Astrocyte (in vitro differentiated cells and primary cell): ENCODE data around the gene CLDN1. TPM values are rescaled to one million over a fixed set of nuclear protein-coding genes. Genes with fewer than 3 reads are reported as not detected.

Experiments used
- DNase-seq: peaks from one replicate; pipeline ENCODE4 v3.0.0-alpha.2; 2010; ENCODE audit warnings: low read depth
- FAIRE-seq: peaks from 2 replicates; lab custom pipeline; 2011; peaks lifted over from hg19 to GRCh38; lab: Jason Lieb, UNC
- H2AFZ ChIP-seq: 2 replicates; pipeline ENCODE4 v1.6.0; 2012; ENCODE audit warnings: low read depth, low read length, inconsistent platforms
- H3K27ac ChIP-seq: 2 replicates; pipeline ENCODE4 v1.5.1; 2011; ENCODE audit warnings: low read depth, low read length, inconsistent platforms
- H3K27me3 ChIP-seq: 2 replicates; pipeline ENCODE4 v1.6.0; 2011; ENCODE audit warnings: low read length, inconsistent platforms; ENCODE audit not compliant: insufficient read depth
- H3K36me3 ChIP-seq: 2 replicates; pipeline ENCODE4 v1.5.1; 2011; ENCODE audit warnings: low read length, inconsistent platforms; ENCODE audit not compliant: insufficient read depth
- H3K4me1 ChIP-seq: 2 replicates; pipeline ENCODE4 v1.5.1; 2011; ENCODE audit warnings: low read length, inconsistent platforms; ENCODE audit not compliant: insufficient read depth
- H3K4me2 ChIP-seq: 2 replicates; pipeline ENCODE4 v1.6.0; 2012; ENCODE audit warnings: low read length, inconsistent platforms
- H3K4me3 ChIP-seq: 2 replicates; pipeline ENCODE4 v1.5.1; 2011; ENCODE audit warnings: low read depth, mild to moderate bottlenecking, low read length, inconsistent platforms; ENCODE audit not compliant: insufficient read depth
- H3K79me2 ChIP-seq: 2 replicates; pipeline ENCODE4 v1.6.0; 2012; ENCODE audit warnings: mild to moderate bottlenecking, low read length, inconsistent platforms; ENCODE audit not compliant: insufficient read depth
- H3K9ac ChIP-seq: 2 replicates; pipeline ENCODE4 v1.6.0; 2012; ENCODE audit warnings: mild to moderate bottlenecking, low read length, inconsistent platforms
- H3K9me3 ChIP-seq: 2 replicates; pipeline ENCODE4 v1.5.1; 2012; ENCODE audit warnings: low read depth, mild to moderate bottlenecking, low read length, inconsistent platforms; ENCODE audit not compliant: insufficient read depth
- H4K20me1 ChIP-seq: 2 replicates; pipeline ENCODE4 v1.6.0; 2012; ENCODE audit warnings: low read length, inconsistent platforms; ENCODE audit not compliant: insufficient read depth
- H3K27ac Mint-ChIP-seq: one replicate; pipeline ENCODE4 v1.8.0; 2021; ENCODE audit warnings: mild to moderate bottlenecking, mixed read lengths; ENCODE audit not compliant: unreplicated experiment
- H3K27me3 Mint-ChIP-seq: one replicate; pipeline ENCODE4 v1.8.0; 2021; ENCODE audit warnings: low read depth, mixed read lengths; ENCODE audit not compliant: unreplicated experiment
- H3K36me3 Mint-ChIP-seq: one replicate; pipeline ENCODE4 v1.8.0; 2021; ENCODE audit warnings: low read depth, mixed read lengths; ENCODE audit not compliant: unreplicated experiment
- H3K4me1 Mint-ChIP-seq: one replicate; pipeline ENCODE4 v1.8.0; 2021; ENCODE audit warnings: low read depth, mixed read lengths; ENCODE audit not compliant: unreplicated experiment
- H3K4me3 Mint-ChIP-seq: one replicate; pipeline ENCODE4 v1.8.0; 2021; ENCODE audit warnings: mild to moderate bottlenecking, moderate library complexity, mixed read lengths; ENCODE audit not compliant: unreplicated experiment
- H3K9me3 Mint-ChIP-seq: one replicate; pipeline ENCODE4 v1.8.0; 2021; ENCODE audit warnings: mild to moderate bottlenecking, mixed read lengths; ENCODE audit not compliant: unreplicated experiment
- CTCF ChIP-seq: IDR thresholded peaks from 2 replicates; pipeline ENCODE4 v1.5.1; 2011; ENCODE audit warnings: low read depth, mild to moderate bottlenecking, inconsistent platforms, low read length, moderate library complexity; ENCODE audit not compliant: insufficient read depth
- EZH2 ChIP-seq: IDR thresholded peaks from 2 replicates; pipeline ENCODE4 v1.6.1; 2012; ENCODE audit warnings: mild to moderate bottlenecking, low read length, inconsistent platforms; ENCODE audit not compliant: insufficient read depth
- total RNA-seq: library from RNA; stranded (reverse); gene quantifications from 2 replicates; pipeline ENCODE4 v1.2.1, GENCODE V29; 2021

Gene CLDN1
- total RNA-seq, 1 donor from 2014 or later: 35.6 TPM

DNA sequence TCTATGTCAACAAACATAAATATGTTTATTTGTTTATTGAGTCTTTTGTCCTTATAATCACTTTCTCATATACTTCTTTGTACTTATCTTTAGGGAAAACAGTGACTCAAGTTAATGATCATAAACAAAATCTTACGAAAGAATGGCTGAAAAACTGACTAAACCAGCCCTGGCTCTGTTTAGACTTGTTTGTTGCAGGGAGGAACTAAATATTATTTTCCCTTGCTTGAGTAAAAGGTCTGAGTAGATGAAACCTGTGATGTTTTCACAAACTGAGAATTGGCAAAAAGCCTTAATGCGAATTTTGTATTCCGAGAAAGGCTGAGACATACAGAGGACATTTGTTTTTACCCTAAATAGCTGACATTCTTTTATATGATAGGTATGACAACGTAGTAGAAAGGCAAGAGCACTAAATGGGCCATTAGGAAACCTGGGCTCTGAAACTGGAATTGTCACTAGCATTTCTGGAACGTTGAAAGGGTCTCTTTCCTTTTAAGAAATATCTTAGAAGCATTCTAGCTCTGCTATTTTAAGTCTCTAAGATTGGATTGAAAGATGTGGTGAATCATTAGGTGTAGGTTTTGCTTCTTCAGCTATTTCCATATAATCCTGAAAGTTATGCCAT, 47.5 kb upstream of the CLDN1 start:
- Mint-ChIP-seq H3K9me3 (no peaks in the 10 kb centered on the region), H3K36me3 (no peaks in the 10 kb centered on the region), H3K27me3 (no peaks in the 10 kb centered on the region), H3K4me1 (peaks cover 17% of the 10 kb centered on the region), H3K4me3 (no peak overlapping the region), H3K27ac (no peak overlapping the region)
- no peaks in the 10 kb centered on the region for H3K27me3 ChIP-seq
- no peak overlapping the region for H3K9ac ChIP-seq
- peaks cover 4% of the 10 kb centered on the region for H3K9me3 ChIP-seq
- no peaks in the 10 kb centered on the region for H3K36me3 ChIP-seq
- H4K20me1 ChIP-seq: no peaks in the 10 kb centered on the region
- H3K27ac ChIP-seq: no peak overlapping the region
- no peak overlapping the region for H3K4me3 ChIP-seq
- no peak for TF ChIP-seq EZH2
- TF ChIP-seq CTCF: no peak
- H3K79me2 ChIP-seq: no peaks in the 10 kb centered on the region
- no peaks in the 10 kb centered on the region for H3K4me1 ChIP-seq
- H2AFZ ChIP-seq: no peak overlapping the region
- DNase-seq (no peak), FAIRE-seq (peak; percentile 56)
- no peak overlapping the region for H3K4me2 ChIP-seq

- Mint-ChIP-seq H3K27ac (no peak overlapping the region), H3K4me1 (peaks cover 15% of the 10 kb centered on the region), H3K27me3 (no peaks in the 10 kb centered on the region), H3K9me3 (no peaks in the 10 kb centered on the region), H3K36me3 (no peaks in the 10 kb centered on the region), H3K4me3 (no peak overlapping the region)
- H3K9me3 ChIP-seq: peaks cover 4% of the 10 kb centered on the region
- no peaks in the 10 kb centered on the region for H4K20me1 ChIP-seq
- H3K36me3 ChIP-seq: no peaks in the 10 kb centered on the region
- FAIRE-seq (no peak), DNase-seq (no peak)
- H3K4me3 ChIP-seq: no peak overlapping the region
- no peaks in the 10 kb centered on the region for H3K79me2 ChIP-seq
- H3K9ac ChIP-seq: no peak overlapping the region
- H3K27ac ChIP-seq: no peak overlapping the region
- no peak for TF ChIP-seq EZH2
- no peak for TF ChIP-seq CTCF
- no peak overlapping the region for H2AFZ ChIP-seq
- no peaks in the 10 kb centered on the region for H3K4me1 ChIP-seq
- H3K27me3 ChIP-seq: no peaks in the 10 kb centered on the region
- no peak overlapping the region for H3K4me2 ChIP-seq
Observed at GRCh38 chr3:190368881-190369280, 46.6 kb upstream of the CLDN1 start.

DNA sequence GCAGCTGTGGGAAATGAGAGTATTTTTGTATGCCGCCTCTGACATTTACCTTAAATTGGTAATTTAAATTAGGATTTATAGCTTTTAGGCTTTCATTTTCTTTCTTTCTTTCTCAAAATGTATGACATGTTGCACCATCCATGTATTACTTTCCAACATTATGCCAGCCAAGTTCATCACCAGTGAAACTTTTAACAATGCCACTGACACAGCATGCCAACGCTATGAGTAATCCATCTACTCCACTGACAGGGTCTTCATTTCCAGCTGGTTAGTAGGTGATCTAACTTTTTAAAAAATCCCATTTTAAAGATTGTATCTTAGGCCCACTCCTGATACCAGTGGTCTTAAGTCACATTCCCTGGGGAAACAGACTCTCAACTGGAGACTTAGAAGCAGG, 43.9 kb upstream of the CLDN1 start:
- no peak for FAIRE-seq
- H3K4me3 Mint-ChIP-seq: no peak overlapping the region

More for the DNA sequence above, 43.9 kb upstream of the CLDN1 start:
- Histone ChIP-seq H2AFZ (no peak overlapping the region), H3K9ac (no peak overlapping the region), H3K4me1 (no peaks in the 10 kb centered on the region), H3K79me2 (no peaks in the 10 kb centered on the region), H3K27ac (no peak overlapping the region), H3K9me3 (peaks cover 4% of the 10 kb centered on the region), H3K4me3 (no peak overlapping the region), H3K27me3 (no peaks in the 10 kb centered on the region), H3K36me3 (no peaks in the 10 kb centered on the region), H4K20me1 (no peaks in the 10 kb centered on the region), H3K4me2 (no peak overlapping the region)
- peaks cover 15% of the 10 kb centered on the region for H3K4me1 Mint-ChIP-seq
- H3K27ac Mint-ChIP-seq: peak overlapping the region; percentile 82
- TF ChIP-seq EZH2 (no peak), CTCF (no peak)
- no peak for DNase-seq
- no peaks in the 10 kb centered on the region for H3K36me3 Mint-ChIP-seq
- no peaks in the 10 kb centered on the region for H3K27me3 Mint-ChIP-seq
- H3K9me3 Mint-ChIP-seq: no peaks in the 10 kb centered on the region
